HL-60/S4 (cell line): ENCODE results near the gene FAM234B.
"Not testable (repeated sequence)": the region's sequence is repeated elsewhere in the genome, so short reads cannot be mapped to it uniquely, and the experiment has no call there.

Experiments
- in situ Hi-C: fragments of 300-500 bp; cut with MboI; formaldehyde crosslinking; loops from 2 replicates; pipeline ENCODE4 v1.14.3; 2022; ENCODE audit warnings: low sequenced_read_pairs

FAM234B gene

DNA sequence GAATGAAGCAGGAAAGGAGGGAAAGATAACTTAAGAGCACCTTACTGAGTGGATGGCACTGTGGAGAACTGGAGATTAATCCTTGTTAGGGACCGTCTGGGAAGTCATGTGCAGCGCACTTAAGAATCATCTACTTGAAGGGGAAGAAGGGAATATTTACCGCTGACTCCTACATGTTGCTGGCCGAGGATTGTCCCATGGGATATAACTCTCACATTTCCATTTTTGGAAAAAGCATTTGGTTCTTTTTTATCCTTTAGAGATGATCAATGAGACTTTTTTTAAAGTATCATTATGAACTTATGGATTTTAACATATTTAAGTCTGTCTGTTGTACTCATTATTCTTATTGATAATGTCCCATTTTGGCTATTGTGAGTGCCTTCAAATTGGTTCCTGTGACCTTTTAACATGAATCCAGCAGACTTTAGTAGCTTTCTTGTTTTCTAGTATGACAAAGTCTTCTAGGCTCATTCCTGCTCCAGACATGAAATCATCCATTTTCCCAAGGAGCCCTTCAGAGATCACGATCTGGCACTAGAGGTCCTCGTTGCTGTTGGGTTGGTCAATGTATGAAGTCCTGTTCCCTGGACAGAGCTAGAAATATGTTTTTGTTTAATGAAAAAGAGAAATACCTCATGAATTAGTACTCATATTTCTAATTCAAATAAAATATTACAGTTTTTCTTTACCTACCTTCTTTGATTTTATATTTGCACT is 20.2 kb upstream of the FAM234B start:
- in situ Hi-C loops: loop anchor here (10.0 kb wide), 1 partner anchor 181 kb away; no protein-coding TSS in a partner anchor

DNA sequence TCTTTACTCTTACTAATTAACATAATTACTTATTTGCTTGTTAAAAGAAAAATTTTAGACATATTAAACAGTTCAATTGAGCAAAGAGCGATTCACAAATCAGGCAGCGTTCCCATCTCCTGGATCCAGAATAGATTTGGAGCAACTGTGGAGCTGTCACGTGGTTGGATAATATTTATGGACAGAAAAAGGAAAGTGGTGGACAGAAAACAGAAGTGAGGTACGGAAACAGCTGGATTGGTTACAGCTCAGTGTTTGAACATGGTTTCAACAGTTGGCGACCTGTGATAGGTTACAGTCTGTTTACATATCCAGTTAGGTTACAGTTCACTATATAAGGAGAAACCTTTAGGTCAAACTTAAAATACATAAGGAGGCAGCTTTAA is 19.7 kb upstream of the FAM234B start:
- in situ Hi-C loops: loop anchor here (10.0 kb wide), 1 partner anchor 180 kb away; no protein-coding TSS in a partner anchor

DNA sequence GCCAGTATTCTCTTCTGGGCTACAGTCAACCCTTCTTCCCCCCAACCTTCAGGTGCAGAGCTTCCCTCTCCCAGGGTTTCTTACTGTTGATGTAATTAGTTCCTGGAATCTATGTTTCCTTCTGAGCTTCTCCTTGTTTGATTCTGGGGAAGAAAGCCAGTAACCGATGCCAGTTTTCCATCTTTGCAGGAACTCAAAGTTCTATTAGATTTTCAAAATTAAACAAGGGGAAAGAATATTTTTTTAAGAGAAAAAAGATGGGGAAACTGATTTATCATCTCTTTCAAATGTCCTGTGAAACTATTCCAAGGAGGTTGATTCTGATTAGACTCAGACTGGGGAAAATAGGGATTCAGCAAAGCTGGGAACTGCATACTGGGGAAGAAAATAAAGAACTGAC is 17.9 kb upstream of the FAM234B start:
- in situ Hi-C loops: loop anchor here (10.0 kb wide), 1 partner anchor 179 kb away; no protein-coding TSS in a partner anchor

DNA sequence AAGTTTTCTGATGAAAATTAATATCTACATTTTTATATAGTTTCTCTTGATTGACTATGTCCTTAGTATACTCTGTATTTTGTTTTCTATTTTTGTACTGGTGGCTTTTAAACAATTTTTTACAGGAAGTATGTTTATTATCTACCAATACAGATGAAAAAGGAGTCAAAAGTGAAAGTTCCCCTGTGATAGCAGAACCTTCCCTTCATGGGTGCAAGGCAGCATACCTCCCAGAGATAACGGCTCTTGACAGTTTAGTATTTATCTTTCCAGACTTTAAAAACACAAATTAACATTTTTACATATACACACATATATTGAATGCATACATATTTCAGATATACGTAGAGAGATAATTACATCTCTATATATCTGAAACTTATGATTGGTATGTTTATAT is 17.1 kb upstream of the FAM234B start:
- in situ Hi-C loops: loop anchor here (10.0 kb wide), 1 partner anchor 178 kb away; no protein-coding TSS in a partner anchor

DNA sequence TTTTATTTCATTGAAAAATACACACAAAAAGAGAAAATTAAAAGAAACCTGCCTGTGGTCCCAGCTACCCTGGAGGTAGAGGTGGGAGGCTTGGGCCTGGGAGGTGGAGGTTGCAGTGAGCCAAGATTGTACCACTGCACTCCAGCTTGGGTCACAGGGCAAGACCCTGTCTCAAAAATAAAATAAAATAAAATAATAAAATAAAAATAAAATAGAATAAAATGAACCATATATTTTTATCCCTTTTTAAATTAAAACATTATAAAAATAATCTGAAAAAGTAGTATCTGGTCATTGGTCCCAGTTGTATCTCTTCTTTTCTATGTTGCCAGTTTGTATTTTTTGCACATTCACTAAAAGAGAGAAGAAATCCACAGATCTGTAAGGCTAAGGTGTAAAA is 16.7 kb upstream of the FAM234B start:
- in situ Hi-C loops: loop anchor here (10.0 kb wide), 1 partner anchor 177 kb away; no protein-coding TSS in a partner anchor

DNA sequence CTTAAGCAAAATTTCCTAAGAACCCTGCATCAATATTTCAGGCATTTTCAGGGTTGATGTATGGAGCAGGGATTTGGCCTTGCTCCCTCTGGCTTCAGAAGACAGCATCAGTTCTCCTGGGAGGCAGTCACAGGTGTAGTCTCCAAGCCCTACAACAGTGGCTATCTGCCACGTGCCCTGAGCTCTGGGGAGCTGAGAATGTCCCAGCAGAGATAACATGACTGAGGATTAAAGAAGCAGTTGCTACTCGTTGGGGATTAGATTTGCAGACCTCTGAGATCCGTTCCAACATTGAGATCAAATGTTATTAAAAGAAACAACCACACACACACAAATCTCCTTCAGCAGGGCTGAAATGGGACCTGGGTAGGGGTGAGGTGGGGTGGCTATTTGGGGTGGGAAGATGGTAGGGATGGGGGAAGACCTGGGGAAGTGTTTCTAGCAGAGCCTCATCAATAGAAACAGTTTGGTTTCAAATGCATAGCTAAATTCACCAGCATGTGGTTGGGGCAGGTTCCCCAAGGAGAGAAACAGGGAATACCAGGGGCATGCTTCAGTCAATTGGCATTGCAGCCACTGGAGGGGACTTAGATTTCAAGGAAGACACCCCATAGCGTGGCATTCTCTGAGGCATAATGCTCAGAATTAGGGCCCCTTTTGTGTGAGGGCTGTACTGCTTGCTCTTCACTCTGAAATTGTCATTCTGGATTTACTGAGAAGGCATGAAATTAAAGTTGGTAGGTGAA is 15.2 kb upstream of the FAM234B start:
- in situ Hi-C loops: loop anchor here (10.0 kb wide), 1 partner anchor 176 kb away; no protein-coding TSS in a partner anchor

DNA sequence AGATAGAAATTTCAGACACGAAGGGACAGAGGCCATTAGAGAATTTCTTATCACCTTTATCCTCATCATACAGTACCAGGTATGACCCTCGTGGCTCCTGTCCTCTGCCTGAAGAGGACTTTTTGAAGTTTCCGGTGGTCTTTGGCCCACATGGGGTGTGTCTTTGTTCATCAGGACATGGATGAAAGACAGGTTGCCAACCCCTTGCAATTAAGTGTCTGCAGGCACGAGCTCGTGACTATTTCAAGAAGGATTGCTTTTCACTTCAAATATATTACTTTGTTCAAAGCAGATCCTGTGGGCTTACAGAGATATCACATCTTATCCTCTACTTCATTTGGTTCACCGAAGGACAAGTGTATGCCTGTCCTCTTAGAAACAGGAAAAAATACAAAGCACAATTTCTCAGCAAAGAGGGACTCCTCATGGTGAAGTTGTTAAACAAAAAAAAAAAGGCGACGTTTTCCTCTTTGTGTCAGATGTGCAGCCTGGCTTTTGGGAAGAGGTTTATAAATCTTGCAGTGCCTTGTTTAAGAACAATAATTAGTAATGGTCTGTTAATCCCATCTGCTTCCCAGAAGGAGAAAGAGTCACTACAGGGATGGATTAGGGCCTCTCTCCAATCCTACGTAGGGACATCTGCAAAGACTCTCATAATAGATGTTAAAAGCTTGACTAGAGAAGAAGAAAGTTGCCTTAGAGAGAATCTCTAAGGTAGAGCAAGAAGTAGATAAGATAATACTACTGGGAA is 13.5 kb upstream of the FAM234B start:
- in situ Hi-C loops: no loop called here

DNA sequence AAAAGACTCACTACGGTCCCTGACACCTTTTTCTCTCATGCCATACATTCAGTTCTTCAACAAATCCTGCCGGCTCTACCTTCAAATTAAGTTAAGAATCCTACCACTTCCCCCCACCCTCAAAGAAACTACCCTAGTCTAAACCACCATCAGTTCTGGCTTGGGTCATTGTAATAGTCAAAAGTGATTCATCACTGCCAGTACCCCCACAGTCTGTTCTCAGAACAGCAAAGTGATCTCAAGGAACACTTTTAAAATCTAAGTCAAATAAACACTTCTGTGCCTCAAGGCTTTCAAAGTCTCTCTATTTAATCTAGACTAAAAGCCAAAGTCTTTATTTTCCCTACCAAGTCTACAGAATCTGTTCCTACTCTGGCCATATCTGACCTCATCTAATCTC is 12.0 kb upstream of the FAM234B start:
- in situ Hi-C loops: no loop called here

DNA sequence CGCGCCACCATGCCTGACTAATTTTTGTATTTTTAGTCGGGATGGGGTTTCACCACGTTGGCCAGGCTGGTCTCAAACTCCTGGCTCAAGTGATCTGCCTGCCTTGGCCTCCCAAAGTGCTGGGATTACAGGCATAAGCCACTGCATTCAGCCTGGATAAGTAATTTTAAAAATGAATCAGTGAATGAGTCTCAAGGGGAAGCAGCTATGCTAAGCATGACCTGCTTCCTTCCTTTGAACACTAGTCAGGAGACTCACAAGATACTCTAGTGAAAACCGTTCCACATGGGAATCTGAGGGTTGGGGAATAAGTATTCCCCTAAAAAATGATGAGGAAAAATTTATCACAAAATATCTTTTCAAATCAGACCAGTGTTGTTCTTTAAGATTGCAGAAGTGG is 10.7 kb upstream of the FAM234B start:
- in situ Hi-C loops: no loop called here

DNA sequence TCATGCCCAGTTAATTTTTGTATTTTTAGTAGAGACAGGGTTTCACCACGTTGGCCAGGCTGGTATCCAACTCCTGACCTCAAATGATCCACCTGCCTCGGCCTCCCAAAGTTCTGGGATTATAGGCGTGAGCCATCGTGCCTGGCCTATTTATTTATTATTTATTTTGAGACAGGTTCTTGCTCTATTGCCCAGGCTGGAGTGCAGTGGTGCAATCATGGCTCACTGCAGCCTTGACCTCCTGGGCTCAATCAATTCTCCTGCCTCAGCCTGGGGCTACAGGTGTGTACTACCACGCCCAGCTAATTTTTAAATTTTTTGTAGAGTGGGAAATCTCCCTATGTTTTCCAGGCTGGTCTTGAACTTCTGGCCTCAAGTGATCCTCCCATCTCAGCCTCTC is 8.8 kb upstream of the FAM234B start:
- in situ Hi-C loops: not testable (repeated sequence)

DNA sequence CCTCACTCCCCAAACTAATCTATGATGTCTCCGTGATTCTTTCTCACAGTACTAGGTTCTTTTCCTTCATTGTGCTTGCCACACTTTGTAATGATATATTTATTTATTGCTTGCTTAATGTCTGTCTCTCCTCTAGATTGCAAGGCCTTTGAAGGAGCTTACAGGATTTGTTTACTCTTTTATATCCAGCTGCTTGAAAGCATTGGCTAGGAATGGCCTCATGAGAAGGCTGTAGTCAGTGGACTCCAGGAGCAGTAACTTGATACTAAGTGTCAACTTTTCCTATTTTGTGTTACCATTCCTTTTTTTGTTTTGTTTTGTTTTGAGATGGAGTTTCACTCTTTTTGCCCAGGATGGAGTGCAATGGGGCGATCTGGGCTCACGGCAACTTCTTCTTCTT is 7.3 kb upstream of the FAM234B start:
- in situ Hi-C loops: no loop called here

DNA sequence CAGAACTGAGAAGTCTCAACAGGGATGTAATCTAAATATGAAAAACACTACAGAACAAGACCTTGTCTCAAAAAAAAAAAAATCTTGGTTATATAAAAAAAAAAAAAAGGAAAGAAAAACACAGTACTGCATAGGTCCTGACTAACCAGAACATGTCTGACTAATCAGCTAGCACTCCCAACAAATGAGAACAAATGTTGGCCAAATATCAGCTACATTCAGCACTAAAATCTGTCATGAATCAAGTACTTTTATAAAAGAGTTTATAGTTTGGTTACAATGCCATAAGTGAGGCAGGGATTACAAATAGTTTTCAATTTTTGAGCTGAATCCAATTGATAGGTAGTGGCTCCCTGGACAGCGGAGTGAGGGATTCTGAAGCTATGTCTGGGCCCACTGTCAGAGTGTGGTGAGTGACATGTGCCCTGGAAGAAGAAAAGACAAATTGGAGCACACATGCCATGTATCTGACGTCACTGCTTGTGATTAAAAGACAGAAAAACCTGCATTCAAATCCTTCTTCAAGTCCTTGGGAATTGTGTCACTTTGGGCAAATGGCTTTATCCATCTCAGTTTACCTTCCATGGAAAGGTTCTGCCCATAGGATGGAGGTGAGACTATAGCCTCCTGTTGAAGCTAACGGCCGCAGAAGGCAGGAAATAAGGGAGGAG is 5.6 kb upstream of the FAM234B start:
- in situ Hi-C loops: no loop called here

DNA sequence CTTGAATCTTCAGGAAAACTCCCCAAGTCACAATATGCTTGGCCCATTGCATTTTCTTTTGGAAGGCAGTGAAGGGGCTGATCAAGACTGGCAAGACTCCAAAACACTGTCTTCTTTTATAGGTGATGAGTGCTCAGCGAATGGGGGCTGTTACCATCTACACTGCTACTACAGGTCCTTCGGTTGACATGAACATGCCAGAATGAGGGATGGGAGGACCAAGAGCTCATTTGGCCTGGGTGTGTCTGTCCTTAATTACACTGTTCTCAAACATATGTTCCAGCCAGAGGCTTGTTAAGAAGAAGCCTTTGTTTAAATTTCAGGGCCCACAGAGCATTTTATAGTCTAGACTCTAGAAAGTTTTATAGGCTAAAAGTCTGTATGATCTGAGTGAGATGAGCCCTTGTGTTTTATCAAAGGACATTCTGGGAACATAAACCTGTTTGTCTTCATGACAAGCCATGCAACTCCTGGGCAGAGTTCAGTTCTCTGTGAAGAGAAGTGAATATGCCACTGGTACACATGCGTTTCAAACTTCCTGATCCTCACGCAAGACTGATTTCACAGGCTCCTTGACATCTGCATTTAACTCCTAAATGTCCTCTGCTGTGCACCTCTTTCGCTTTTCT is 4.7 kb upstream of the FAM234B start:
- in situ Hi-C loops: no loop called here

DNA sequence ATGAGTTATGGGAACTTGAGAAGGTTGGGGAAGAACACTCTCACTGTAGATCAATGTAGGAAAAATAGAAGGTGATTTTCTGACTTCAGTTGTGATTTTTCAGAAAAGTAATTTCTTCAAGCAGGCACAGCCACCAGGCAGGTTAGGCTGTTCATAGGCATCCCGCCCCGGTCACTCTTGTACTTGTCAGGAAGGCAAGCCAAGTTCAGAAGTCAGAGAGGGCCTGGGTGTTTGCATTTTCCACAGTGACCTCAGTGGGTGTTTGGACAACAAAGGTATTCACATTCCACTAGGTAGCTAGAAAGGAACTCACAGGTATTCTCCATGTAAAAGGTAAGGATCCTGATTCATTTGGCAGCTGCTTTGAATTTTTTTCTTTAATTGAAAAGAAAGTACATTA is 3.0 kb upstream of the FAM234B start:
- in situ Hi-C loops: no loop called here

DNA sequence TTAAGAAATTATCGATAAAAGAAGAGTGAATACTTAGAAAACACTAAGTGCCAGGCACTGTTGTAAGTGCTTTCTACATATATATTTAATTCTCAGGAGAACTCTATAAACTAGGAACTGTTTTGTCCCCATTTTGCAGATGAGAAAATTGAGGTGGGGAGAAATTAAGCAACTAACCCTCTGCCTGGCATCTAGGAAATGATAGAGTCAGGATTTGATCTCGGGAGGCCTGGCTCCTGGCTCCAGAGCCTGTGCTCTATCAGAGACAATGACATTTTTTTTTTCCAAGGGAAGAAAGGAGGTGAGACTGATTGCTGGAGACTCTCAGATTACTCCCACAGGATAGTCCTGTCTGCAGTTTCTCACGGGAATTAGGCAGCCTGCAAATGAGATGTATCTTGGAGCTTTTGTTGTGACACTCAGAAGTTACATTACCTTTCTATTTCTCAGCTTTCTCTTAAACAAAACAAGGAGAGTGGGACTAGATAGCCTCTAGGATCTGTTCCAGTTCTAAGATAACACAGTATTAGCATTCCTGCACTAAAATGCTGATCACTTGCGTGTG is 1.4 kb upstream of the FAM234B start:
- in situ Hi-C loops: no loop called here

DNA sequence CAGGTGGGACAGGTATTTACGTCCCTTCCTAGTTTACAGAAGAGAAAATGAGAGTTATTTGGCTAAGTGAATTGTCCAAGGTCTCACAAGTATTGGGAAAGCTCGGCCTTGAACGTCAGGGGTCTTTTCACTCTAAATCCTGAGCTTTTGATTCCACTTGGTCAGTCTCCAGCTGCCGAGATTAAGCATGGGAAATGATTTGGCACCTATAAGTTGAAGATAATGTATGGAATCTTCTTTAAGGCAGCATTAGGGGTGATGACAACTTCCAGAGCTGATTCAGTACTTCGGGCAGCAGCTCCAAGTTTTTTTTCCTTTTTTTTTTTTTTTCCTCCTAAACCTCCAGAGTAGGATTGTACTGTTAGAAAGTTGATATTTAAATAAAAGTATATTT is 722 bp downstream of the FAM234B start:
- in situ Hi-C loops: no loop called here

DNA sequence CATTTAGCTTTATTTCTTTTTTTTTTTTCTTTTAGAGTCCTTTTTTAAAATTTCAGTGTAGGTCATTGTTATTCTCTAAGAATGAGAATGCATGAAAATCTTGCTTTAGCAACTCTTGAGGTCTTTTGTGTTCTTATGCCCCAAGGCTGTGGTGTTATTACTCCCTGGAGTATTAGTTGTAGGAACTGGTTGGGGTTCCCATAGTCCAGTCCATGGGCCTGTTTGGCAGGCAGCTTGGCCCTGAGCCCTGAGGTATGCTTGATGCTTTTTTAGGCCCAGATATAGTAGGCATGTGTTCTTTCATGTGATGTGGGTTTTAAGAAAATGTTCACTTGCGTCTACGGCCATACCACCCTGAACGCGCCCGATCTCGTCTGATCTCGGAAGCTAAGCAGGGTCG is 1.6 kb downstream of the FAM234B start:
- in situ Hi-C loops: no loop called here

DNA sequence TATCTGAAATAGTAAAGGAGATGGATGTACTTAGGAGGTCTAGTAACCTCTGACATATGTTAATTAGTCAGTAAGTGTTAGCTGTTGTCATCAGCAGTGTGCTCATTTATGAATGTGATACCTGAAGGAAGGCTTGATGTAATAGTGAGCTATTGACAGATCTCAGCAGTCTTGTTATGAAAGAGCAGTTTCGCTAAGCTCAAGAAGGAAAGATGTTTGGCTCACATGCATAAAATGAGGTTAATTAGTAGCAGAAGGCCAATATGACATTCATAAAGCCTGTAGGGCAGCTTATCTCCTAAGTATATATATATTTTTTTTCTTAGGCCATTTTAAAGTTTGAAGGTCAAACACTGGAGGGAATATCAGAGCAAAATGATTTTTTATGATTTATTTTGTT is 2.8 kb downstream of the FAM234B start:
- in situ Hi-C loops: no loop called here

DNA sequence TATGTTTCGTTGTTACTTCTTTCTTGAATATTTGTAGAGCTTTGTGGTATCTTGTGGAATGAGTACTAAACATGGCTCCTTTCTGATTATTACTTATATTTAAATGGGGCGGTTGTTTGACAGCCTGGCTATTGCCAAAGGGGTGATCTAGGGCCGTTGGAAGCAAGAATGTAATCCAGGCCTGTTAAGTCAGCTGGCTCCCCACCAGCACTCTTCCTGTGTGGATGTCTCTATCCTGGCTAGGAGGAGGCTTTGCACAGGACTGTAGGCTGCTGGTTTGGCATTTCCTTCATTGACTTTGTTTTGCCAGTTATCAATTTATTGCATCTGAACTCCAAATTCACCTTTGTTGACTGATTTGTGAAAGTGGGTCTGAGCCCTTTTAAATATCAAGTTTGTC is 5.6 kb downstream of the FAM234B start:
- in situ Hi-C loops: no loop called here

DNA sequence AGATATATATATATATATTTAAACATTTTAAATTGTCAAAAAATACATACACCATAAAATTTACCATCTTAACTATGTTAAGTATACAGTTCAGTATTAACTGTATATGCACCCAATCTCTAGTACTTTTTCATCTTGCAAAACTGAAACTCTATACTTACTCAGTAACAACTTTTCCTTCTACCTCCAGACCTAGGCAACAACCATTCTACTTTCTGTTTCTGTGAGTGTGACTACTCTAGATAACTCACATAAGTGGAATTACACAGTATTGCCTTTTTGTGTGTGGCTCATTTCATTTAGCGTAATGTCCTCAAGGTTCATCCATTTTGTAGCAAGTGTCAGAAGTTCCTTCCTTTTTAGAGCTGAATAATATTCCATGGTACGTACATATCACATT is 8.2 kb downstream of the FAM234B start:
- in situ Hi-C loops: no loop called here
